Hepatic stellate cell (primary cell): ENCODE data around the gene SFXN5.
"Not testable (repeated sequence)": the region's sequence is repeated elsewhere in the genome, so short reads cannot be mapped to it uniquely, and the experiment has no call there.

ENCODE experiments used
- DNase-seq: peaks from one replicate; pipeline ENCODE4 v3.0.0; 2011; ENCODE audit warnings: low spot score

The SFXN5 gene, protein sequence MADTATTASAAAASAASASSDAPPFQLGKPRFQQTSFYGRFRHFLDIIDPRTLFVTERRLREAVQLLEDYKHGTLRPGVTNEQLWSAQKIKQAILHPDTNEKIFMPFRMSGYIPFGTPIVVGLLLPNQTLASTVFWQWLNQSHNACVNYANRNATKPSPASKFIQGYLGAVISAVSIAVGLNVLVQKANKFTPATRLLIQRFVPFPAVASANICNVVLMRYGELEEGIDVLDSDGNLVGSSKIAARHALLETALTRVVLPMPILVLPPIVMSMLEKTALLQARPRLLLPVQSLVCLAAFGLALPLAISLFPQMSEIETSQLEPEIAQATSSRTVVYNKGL

DNA sequence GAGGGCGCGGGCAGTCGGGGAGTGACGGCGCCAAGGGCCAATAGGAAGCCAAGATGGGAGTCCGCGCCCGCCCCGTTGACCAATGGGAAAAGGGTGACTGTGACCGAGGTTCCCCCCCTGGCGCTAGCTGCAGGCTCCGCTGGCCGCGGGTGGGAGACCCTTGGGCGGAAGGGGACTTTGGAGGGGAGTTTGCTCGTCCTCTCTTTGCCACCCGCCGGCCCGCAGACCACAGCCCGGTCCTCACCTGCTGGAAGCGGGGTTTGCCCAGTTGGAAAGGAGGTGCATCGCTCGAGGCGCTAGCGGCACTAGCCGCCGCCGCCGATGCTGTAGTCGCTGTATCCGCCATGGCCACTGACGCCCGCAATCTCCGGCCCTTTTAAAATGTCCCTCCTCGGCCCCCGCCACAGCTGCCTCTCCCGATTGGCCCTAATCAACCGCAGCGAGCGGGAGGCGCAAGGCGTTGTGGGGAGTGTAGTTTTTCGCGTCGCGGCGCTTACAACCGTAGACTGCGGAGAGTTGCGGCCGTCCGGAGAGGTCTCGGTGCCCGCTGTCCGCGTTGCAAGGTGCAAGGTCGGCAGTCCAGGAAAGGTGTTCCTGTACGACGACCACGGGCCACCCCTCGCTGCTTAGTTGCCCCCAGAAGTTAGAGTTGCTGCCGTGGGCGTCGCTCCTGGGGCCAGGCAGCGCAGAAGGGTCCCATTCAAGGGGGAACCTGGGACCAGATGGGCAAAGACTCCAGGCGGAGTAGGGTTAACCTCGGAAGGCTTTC, at the start of gene SFXN5:
Gene SFXN5 (minus strand): TSS at position 353 of the 769 bp plus-strand sequence. CDS start 7 bp downstream, at position 346.
- DNase-seq, result peak; percentile 100

DNA sequence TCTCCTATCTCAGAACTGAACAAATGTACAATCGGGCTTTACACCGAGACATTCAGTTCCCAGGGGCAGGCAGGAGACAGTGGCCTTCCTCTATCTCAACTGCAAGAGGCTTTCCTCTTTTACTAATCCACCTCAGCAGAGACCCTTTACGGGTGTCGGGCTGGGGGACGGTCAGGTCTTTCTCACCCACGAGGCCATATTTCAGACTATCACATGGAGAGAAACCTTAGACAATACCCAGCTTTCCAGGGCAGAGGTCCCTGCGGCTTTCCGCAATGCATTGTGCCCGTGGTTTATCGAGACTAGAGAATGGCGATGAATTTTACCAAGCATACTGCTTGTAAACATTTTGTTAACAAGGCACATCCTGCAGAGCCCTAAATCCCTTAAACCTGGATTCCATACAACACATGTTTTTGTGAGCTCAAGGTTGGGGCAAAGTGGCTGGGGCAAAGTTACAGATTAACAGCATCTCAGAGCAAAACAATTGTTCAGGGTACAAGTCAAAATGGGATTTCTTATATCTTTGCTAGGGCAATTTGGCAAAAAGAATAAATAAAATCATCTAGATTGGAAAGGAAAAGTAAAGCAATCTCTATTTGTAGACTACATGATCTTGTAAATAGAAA, 48.2 kb upstream of the SFXN5 start:
- DNase-seq, result not testable (repeated sequence)

DNA sequence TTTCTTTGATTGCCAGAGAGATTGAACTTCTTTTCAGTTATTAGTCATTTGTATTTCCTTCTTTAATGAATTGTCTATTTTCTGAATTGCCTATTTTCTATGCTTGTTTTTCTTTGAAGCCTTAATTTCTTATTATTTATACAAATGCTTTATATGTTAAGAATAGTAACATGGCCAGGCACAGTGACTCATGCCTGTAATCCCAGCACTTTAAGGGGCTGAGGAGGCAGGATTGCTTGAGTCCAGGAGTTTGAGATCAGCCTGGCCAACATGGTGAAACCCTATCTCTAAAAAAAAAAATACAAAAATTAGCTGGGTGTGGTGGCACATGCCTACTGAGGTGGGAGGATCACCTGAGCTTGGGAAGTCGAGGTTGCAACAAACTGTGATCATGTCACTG, 45.9 kb upstream of the SFXN5 start:
- no peak for DNase-seq

DNA sequence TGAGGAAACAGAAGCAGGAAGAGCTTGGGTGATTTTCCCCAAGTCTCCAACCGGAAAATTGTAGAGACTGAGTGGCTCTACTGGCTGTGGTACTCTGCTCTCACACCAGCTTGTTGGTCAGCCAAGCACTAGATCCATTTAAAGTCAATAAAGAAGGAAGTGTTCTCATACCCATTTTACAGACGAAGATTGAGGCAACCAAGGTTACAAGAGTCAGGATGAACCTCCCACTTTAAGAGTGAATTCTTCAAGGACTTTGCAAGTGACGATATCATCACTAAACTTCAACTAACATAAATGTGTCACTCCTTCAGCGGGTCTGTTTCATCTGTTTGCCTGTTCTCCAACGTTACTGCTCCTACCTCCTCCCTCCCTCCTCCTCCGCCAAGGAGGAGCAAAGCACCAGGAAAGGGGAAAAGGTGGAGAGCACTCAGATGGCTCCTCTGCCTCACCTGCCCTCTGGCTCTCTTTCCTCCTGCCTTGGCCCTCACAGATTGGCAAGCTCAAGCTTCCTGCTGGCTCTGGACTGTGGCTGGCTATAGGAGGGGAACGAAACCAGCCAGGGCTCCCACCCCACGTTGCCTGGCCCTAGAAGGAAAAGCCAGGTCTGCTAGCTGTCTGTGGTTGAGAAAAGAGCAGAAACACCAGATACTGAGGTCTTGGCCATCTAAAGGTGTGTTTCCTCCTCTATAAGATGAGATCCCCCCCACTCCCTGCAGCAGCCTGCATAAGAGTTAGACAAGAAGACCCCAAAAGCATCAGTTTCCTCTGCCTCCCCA, 44.9 kb upstream of the SFXN5 start:
- DNase-seq, result no peak

DNA sequence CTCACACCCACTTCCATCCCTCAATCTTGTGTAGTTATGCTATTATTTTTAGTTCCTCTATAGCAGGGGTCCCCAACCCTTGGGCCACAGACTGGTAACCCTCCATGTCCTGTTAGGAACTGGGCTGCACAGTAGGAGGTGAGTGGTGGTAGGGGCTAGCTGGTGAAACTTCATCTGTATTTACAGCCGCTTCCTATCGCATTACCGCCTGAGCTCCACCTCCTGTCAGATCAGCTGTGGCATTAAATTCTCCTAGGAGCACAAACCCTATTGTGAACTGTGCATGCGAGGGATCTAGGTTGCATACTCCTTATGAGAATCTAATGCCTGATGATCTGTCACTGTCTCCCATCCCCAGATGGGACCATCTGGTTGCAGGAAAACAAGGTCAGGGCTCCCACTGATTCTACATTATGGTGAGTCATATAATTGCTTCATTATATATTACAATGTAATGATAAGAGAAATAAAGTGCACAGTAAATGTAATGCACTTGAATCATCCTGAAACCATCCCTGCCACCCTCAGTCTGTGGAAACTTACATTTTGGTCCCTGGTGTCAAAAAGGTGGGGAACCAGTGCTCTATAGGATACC, 42.9 kb upstream of the SFXN5 start:
- DNase-seq, result no peak

DNA sequence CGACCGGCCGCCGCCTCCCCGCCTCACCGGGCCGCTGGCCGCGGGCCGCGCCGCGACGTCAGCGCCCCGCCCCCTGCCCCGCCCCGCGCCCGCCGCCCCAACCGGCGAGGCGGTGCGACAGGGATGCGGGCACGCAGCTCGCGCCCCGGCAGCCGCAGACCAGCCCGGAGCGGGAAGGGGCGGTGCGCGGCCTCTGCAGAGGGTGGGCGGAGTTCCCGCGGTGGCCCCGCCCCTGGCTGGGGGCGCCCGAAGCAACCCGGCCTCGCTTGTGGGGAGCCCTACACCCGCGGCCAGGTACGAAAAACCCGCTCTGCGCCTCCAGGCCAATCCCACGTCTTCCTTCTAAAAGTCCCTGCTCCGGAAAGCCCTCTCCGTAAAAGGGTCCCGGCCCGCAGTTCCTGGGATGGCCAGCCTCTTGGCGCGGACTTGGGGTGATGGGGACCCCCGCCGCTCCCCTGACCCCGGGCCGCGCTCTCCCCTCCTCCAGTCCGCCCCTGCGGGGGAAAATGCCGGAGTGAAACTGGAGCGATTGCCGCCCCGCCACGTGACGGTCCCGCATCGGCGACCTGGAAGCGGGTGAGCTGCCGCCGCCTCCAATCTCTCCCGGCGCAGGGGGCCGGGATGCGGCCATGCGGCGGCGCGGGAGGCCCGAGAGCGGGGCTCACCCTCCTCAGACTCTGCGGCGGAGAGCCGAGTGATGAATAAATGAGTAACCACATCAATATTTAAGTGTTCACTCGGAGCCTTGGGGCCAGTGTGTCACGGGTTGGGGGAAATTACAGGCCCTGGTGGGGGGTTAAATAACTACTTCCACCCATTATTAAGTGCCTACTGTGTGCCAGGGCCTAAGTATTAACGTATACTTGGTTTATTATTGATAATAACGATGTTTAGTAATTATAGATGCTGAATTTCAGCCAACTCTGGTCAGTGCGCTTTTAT, 41.7 kb upstream of the SFXN5 start, which contains the start of gene RAB11FIP5:
Gene RAB11FIP5 (minus strand): TSS at position 36 of the 942 bp plus-strand sequence. CDS start 171 bp downstream, outside the sequence.
- peak; percentile 80 for DNase-seq

DNA sequence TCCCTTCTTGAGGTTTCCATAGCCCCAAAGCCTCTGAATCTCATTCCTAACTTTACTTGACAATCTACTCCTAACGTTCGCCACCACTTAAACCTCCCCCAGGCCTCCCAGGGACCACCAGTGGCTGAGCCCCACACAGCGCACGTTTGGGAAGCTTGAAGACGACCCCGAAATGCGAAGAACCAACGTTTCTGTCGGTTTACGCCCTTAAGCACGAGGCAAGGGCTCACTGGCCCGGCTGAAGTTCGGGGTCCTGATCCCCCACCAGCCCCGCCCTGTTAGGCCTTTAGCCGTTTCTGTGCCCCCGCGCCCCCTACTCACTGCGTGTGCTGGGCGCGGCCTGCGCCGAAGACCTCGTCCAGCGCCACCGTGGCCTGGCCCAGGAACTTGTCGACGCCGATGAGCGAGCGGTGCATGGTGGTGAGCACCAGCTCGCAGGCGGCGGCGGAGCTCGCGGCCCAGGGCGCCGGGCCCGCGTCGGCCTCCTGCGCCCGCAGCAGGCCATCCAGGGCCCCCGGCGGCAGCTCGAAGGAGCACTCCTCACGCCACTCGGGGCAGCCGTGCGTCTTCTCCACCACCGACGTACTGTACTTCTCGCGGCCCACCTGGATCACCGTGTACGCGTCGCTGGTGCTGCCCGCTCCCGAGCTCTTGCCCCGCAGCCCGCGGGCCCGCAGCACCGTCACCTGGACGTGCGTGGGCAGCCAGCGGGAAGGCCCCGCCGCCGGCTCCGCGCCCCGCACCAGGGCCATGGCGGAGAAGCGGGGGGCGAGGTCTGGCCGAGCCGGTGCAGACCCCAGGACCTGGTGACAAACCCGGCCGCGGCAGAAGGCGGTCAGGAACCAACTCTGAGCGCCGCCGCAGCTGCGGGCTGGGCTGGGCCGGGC, 40.8 kb upstream of the SFXN5 start:
- DNase-seq, result peak; percentile 46

DNA sequence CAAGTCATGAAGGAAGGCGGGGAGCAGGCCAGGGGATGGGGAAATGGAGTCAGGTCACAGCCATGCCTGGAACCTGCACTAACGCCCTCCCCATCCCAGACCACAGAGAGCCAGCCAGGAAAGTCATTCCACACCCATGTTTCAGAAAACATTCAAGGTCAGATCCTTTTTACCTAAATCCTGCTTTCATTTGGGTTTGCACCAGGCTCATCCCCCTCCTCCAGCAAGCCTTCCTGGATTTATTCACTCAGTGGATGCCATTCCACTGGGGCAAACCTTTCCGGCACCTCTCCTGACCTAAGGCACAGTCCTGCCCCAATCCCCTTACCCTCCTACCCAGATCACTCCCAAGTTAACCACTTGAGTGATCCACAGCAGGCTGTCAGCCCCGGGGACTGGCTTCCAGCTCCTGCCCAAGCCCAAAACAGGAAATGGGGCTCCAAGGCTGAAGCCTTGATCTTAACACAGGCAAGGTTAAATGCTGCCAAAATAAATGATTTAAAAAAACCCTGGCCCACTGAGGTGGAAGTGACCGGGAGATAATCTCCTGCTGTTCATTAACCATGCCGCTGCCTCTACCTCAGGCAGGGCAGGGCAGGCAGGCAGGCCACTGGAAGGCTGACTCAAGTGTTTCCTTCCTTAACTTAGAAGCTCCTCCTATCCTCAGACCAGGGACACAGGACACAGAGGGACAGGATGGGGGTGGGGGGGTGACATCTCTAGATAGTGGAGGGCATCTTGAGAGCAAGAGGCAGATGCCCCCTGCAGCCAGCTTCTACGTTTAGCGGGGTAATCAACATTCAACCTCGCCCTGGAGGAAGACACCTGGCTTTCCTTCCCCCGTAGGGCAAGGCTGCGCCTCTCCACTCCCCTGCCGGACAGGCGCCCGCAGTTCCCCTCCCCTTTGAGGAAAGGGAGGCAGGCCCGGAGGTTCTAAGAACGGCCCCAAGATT, 39.8 kb upstream of the SFXN5 start:
- DNase-seq, result peak; percentile 56

DNA sequence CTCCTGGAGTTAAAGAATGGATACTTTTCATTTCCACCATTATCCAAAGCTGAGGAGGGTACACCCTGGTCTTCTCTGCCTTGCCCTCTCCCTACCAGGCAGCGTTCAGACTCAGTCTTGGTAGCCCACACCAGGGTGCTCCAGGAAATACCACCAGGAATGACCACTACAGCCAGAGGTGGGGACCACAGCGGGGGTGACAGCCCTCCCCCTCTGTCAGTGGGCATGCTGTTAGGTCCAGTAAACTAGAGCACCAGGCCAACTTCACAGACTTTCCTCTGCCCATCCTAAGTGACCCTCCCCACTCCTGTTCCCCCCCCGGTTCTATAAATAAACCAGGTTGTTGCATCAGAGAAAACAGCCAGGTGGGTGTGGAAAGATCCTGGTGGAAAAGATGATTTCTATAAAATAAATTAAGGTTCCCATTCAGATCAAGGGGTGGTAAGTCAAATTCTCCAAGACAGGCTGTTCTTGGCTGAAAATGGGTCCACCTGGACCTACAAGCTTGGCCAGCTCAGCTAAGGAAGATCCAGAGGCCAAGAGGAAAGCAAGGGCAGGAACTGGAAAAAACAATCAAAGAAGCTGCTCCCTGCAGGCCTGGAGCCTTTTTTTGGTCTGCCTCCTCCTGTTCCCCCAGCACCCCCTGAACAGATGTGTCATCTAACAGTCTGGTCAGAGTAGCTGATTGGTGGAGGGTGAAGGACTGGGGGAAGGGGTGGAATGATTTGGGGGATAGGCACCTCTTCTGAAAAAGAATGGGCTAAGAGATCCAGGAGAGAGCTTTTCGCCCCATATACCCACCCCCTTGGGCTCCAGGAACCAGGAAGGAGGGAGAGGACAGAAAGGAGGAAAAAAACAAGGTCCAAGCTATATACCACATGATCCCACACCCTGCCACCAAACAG, 38.9 kb upstream of the SFXN5 start:
- DNase-seq, result peak; percentile 68

DNA sequence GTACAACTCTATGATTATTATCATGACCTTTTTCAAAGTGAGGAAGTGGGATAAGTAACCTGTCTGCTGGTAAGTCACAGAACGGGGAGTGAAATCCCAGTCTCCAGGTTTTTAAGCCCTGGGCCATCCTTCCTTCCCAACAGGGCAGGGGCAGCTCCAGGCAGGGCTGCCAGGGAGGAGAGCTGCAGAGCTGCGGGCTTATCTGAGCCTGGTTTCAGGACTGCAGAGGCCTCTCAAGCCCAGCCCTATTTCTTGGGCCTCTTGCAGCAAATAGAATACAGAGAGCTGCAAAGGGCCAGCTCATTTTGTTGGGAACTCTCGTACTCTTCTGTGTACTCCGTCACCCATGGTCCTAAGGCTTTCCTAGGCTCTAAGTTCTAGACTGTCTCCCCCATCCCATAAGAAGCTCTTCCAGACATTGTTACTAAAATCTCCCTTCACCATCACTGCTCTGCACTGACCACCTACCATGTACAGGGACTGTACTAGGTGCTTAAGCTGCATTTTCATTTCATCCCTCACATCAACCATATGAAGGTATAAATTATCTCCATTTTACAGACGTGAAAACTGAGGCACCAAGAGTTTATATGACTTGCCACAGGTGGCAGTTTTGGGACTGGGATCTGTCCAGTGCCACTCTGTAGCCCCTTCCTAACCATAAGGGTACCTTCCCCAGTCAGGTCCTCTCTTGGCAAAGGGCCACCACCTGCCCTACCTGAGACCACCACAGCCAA, 38.1 kb upstream of the SFXN5 start:
- DNase-seq, result no peak

DNA sequence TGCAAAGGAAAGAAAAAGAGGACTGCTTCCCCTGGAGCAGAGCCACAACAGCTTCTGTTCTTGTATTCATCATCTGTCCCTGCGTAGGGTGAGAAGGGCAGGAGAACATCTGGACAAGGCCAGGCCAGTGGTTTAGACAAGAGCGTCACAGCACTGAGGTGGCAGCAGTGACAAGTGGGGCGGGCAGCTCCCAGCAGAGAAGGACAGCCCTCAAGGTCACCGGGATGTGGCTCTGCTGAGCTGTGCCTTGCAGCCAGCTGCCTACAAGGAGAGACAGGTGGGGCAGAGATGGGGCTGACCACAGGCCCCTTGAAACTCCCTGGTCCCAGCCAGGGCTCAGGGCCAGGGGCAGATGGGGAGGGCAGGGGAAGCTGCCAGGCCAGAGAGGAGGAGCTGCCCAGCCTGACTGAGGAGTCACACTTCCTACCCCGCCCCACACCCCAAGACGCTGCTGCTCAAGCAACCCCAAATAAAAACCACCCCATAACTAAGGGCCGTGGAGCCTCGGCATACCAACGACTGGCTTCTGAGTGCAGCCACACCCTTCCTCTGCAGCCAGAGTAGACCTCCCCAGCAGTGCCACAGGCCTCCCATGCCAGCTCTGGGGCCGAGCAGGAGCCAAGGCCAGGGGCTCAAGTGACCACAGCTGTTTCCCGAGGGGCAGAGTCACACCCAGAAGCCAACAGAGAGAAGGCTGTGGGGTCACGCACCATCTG, 35.9 kb upstream of the SFXN5 start:
- DNase-seq, result no peak

DNA sequence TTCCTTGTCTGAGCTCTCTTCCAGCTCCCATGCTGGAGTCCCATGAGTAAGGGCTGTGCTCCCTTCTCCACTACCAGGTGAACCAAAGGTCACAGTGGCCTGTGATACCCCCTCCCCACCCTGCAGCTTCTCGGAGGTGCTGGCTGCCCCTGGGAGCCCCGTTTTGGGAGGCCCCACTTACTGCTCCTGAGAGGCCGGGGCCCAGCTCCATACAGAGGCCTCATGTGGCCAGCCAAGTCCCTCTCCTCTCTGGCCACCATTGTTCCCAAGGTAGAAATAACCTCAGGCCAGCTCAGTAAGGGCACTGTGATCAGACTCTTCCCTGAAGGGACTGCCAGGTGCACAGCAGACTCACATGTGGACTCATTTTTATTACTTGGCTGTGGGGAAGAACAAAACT, 35.3 kb upstream of the SFXN5 start:
- DNase-seq, result no peak

DNA sequence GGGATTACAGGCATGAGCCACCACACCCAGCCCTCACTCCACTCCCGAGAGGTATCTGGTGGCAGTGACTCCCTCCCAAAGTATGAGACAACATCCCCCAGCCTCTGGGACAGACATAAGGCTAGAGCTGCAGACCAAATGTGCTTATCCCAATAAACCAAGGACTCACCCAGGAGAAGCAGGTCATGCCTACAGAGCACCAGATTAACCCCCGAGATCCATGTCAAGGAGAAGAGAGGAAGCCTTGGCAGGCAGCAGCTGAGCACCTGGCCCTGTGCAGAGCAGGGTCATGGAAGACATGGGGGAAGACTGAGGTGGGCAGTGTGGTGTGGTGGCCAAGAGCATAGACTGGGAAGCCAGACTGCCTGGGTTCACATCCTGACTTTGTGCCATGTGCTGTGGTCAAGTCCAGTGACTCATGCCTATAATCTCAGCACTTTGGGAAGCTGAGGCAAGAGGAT, 34.0 kb upstream of the SFXN5 start:
- DNase-seq, result peak; percentile 55

DNA sequence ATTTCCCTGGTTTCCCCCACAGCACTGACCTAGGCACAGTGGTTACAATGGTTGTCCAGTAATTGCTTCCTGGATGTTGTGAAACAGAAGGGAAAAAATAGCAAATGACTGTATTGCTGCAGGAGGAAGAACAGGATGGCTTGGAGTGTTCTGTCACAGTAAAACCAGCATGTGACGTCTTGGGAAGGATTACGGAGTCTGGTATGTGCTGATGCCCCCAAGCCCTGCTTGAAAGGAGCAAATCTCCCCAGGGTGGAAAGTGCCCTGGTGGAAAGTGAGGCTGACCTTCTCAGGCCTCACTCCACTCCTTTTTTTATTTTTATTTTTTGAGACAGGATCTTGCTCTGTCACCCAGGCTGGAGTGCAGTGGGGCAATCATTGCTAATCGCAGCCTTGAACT, 33.4 kb upstream of the SFXN5 start:
- DNase-seq, result no peak

DNA sequence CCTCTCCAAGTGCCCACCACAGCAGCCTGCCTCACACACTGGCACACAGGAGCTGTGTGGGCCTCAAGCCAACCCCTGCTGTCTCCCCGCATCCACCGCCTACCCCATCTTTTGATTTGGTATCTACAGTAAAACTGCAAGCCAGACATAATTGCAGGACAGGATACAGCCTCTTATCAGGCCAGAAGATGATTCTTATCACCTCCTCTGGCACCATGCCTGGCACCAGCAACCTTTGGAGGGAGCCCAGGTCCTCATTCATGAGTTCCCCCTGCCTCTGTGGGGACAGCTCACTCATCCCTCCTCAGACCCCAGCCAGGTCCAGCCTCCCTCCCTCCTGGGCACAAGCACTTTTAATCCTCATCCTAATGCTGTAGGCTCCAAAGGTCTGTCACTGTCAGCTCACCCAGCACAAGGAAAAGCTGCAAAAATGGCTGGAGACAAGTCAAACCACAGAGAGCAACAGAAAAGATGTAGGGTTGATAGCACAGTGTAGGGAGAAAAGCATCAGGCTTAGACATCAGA, 31.6 kb upstream of the SFXN5 start:
- DNase-seq, result no peak
